Measurements from ENCODE around the gene CCND1. TPM values are rescaled to one million over a fixed set of nuclear protein-coding genes. Genes with fewer than 3 reads are reported as not detected.

Gene CCND1
- total and polyA plus RNA-seq, 9 of the 15 experiments (the other 6 are each of a cell fraction or from before 2014, with no cell fraction given), result 0.04 to 23.3 (median 3.8) TPM

GRCh38 chr11:69674886-69675714 is 34.1 kb downstream of the CCND1 start, which contains the start of gene LTO1 (continued):
- TF ChIP-seq DLX4 (CRISPR knock-in tag; IDR thresholded peaks at IDR 0.05) (no peak), TRIM28 (IDR thresholded peaks at IDR 0.05) (peak; percentile 24; the same call in 1 of the 2 replicates), ZNF121 (CRISPR knock-in tag; conservative IDR thresholded peaks at IDR 0.05) (no peak), FOXJ2 (tag; IDR thresholded peaks at IDR 0.05) (no peak), NUFIP1 (IDR thresholded peaks at IDR 0.05; ENCODE audit: partially characterized antibody) (no peak), HDAC1 (IDR thresholded peaks at IDR 0.05) (peak in 1 of 2 experiments; percentile 90; a peak in 2 of 4 replicates), GTF2E2 (tag; IDR thresholded peaks at IDR 0.05) (no peak; the same call in 1 of the 2 replicates), HNRNPK (IDR thresholded peaks at IDR 0.05; ENCODE audit: low read depth, low read length, poor library complexity, severe bottlenecking) (no peak), BCLAF1 (IDR thresholded peaks at IDR 0.05; ENCODE audit: borderline replicate concordance in 1 of 2, control insufficient read depth in 1 of 2, low read depth in 2 of 2, low read length in 1 of 2) (no peak), SMC3 (conservative IDR thresholded peaks at IDR 0.05; ENCODE audit: insufficient read depth, low read depth, low read length) (no peak), BCOR (IDR thresholded peaks at IDR 0.05) (no peak; the same call in 1 of the 2 replicates), NEUROD1 (IDR thresholded peaks at IDR 0.05; ENCODE audit: borderline replicate concordance, low read depth, low read length, partially characterized antibody) (peak; percentile 59), ZKSCAN3 (CRISPR knock-in tag; IDR thresholded peaks at IDR 0.05) (no peak), TGIF2 (CRISPR knock-in tag; IDR thresholded peaks at IDR 0.05) (no peak), DMBX1 (CRISPR knock-in tag; IDR thresholded peaks at IDR 0.05; ENCODE audit: borderline replicate concordance) (no peak)
- TF ChIP-seq, protein P1, sequence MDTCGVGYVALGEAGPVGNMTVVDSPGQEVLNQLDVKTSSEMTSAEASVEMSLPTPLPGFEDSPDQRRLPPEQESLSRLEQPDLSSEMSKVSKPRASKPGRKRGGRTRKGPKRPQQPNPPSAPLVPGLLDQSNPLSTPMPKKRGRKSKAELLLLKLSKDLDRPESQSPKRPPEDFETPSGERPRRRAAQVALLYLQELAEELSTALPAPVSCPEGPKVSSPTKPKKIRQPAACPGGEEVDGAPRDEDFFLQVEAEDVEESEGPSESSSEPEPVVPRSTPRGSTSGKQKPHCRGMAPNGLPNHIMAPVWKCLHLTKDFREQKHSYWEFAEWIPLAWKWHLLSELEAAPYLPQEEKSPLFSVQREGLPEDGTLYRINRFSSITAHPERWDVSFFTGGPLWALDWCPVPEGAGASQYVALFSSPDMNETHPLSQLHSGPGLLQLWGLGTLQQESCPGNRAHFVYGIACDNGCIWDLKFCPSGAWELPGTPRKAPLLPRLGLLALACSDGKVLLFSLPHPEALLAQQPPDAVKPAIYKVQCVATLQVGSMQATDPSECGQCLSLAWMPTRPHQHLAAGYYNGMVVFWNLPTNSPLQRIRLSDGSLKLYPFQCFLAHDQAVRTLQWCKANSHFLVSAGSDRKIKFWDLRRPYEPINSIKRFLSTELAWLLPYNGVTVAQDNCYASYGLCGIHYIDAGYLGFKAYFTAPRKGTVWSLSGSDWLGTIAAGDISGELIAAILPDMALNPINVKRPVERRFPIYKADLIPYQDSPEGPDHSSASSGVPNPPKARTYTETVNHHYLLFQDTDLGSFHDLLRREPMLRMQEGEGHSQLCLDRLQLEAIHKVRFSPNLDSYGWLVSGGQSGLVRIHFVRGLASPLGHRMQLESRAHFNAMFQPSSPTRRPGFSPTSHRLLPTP (IDR thresholded peaks at IDR 0.05; ENCODE audit: borderline replicate concordance, extremely low read depth, insufficient read length), result no peak
- TF ChIP-seq, protein P2, sequence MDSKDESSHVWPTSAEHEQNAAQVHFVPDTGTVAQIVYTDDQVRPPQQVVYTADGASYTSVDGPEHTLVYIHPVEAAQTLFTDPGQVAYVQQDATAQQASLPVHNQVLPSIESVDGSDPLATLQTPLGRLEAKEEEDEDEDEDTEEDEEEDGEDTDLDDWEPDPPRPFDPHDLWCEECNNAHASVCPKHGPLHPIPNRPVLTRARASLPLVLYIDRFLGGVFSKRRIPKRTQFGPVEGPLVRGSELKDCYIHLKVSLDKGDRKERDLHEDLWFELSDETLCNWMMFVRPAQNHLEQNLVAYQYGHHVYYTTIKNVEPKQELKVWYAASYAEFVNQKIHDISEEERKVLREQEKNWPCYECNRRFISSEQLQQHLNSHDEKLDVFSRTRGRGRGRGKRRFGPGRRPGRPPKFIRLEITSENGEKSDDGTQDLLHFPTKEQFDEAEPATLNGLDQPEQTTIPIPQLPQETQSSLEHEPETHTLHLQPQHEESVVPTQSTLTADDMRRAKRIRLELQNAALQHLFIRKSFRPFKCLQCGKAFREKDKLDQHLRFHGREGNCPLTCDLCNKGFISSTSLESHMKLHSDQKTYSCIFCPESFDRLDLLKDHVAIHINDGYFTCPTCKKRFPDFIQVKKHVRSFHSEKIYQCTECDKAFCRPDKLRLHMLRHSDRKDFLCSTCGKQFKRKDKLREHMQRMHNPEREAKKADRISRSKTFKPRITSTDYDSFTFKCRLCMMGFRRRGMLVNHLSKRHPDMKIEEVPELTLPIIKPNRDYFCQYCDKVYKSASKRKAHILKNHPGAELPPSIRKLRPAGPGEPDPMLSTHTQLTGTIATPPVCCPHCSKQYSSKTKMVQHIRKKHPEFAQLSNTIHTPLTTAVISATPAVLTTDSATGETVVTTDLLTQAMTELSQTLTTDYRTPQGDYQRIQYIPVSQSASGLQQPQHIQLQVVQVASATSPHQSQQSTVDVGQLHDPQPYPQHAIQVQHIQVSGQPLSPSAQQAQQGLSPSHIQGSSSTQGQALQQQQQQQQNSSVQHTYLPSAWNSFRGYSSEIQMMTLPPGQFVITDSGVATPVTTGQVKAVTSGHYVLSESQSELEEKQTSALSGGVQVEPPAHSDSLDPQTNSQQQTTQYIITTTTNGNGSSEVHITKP (IDR thresholded peaks at IDR 0.05; ENCODE audit: partially characterized antibody), result peak; percentile 78
